ENCODE data around the gene CEP112. TPM values are rescaled to one million over a fixed set of nuclear protein-coding genes. Genes with fewer than 3 reads are reported as not detected.

Gene CEP112
- total RNA-seq, 1 experiment from 2014 or later: 5.4 TPM

GRCh38 chr17:65994114-65994513 lies 197.8 kb downstream of the CEP112 start:
- TF ChIP-seq CTCF (IDR thresholded peaks at IDR 0.05; ENCODE audit: unreplicated experiment): no peak
- H3K9me3 Mint-ChIP-seq (ENCODE audit: low read depth, unreplicated experiment): no peaks in the 10 kb centered on the region
- no peaks in the 10 kb centered on the region for H3K4me1 Mint-ChIP-seq (ENCODE audit: low read depth, unreplicated experiment)
- CTCF ChIA-PET: interaction anchor here (0.7 kb wide), 1 partner anchor 561 kb away, joined by 3 read pairs; no protein-coding TSS in a partner anchor
- no peaks in the 10 kb centered on the region for H3K36me3 Mint-ChIP-seq (ENCODE audit: insufficient read depth, unreplicated experiment)
- no TSS peak for BruUV-seq (replicated peaks)
- H3K4me3 Mint-ChIP-seq (ENCODE audit: low read depth, unreplicated experiment): no peak overlapping the region
- intact Hi-C loops (cut with micrococcal nuclease; ENCODE audit: unreplicated experiment): no loop called here
- DNase-seq: no peak
- no peaks in the 10 kb centered on the region for H3K27me3 Mint-ChIP-seq (ENCODE audit: unreplicated experiment)
- no peak overlapping the region for H3K27ac Mint-ChIP-seq (ENCODE audit: unreplicated experiment)

GRCh38 chr17:65990593-65990992 lies 201.3 kb downstream of the CEP112 start:
- Mint-ChIP-seq H3K9me3 (ENCODE audit: low read depth, unreplicated experiment) (no peaks in the 10 kb centered on the region), H3K4me3 (ENCODE audit: low read depth, unreplicated experiment) (no peak overlapping the region), H3K27me3 (ENCODE audit: unreplicated experiment) (no peaks in the 10 kb centered on the region), H3K27ac (ENCODE audit: unreplicated experiment) (no peak overlapping the region), H3K36me3 (ENCODE audit: insufficient read depth, unreplicated experiment) (no peaks in the 10 kb centered on the region), H3K4me1 (ENCODE audit: low read depth, unreplicated experiment) (no peaks in the 10 kb centered on the region)
- BruUV-seq (replicated peaks): no TSS peak
- CTCF ChIA-PET: no interaction called here
- no peak for DNase-seq
- intact Hi-C loops (cut with micrococcal nuclease; ENCODE audit: unreplicated experiment): no loop called here
- TF ChIP-seq CTCF (IDR thresholded peaks at IDR 0.05; ENCODE audit: unreplicated experiment): no peak

DNA sequence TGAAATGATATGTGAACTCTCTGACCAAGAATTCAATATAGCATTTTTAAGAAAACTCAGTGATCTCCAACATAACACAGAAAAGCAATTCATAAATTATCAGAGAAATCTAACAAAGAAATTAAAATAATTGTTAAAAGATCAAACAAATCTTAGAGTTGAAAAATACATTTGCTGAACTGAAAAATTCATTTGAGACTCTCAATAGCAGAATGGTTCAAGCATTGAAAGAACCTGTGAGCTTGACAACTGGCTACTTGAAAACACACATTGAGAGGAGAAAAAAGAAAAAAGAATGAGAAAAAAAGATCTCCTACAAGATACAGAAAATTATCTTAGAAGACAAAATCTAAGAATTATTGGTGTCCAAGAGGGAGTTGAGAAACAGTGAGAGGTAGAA lies 203.5 kb downstream of the CEP112 start:
- Mint-ChIP-seq H3K9me3 (ENCODE audit: low read depth, unreplicated experiment) (no peaks in the 10 kb centered on the region), H3K27ac (ENCODE audit: unreplicated experiment) (no peak overlapping the region), H3K27me3 (ENCODE audit: unreplicated experiment) (peaks cover 13% of the 10 kb centered on the region), H3K4me3 (ENCODE audit: low read depth, unreplicated experiment) (no peak overlapping the region), H3K4me1 (ENCODE audit: low read depth, unreplicated experiment) (no peaks in the 10 kb centered on the region), H3K36me3 (ENCODE audit: insufficient read depth, unreplicated experiment) (no peaks in the 10 kb centered on the region)
- no TSS peak for BruUV-seq (replicated peaks)
- no peak for TF ChIP-seq CTCF (IDR thresholded peaks at IDR 0.05; ENCODE audit: unreplicated experiment)
- DNase-seq: no peak
- intact Hi-C loops (cut with micrococcal nuclease; ENCODE audit: unreplicated experiment): loop anchor here (1.0 to 10.0 kb wide), 6 partner anchors 176 to 758 kb away; no protein-coding TSS in a partner anchor
- CTCF ChIA-PET: no interaction called here

- CTCF ChIA-PET: no interaction called here
- TF ChIP-seq CTCF (IDR thresholded peaks at IDR 0.05; ENCODE audit: unreplicated experiment): peak; percentile 68
- peaks cover 13% of the 10 kb centered on the region for H3K27me3 Mint-ChIP-seq (ENCODE audit: unreplicated experiment)
- no peak overlapping the region for H3K27ac Mint-ChIP-seq (ENCODE audit: unreplicated experiment)
- no peaks in the 10 kb centered on the region for H3K36me3 Mint-ChIP-seq (ENCODE audit: insufficient read depth, unreplicated experiment)
- DNase-seq: peak; percentile 36
- no TSS peak for BruUV-seq (replicated peaks)
- H3K9me3 Mint-ChIP-seq (ENCODE audit: low read depth, unreplicated experiment): no peaks in the 10 kb centered on the region
- intact Hi-C loops (cut with micrococcal nuclease; ENCODE audit: unreplicated experiment): loop anchor here (1.0 to 10.0 kb wide), 6 partner anchors 177 to 757 kb away; no protein-coding TSS in a partner anchor
- no peak overlapping the region for H3K4me3 Mint-ChIP-seq (ENCODE audit: low read depth, unreplicated experiment)
- no peaks in the 10 kb centered on the region for H3K4me1 Mint-ChIP-seq (ENCODE audit: low read depth, unreplicated experiment)
These were observed 203.9 kb downstream of the CEP112 start for GRCh38 chr17:65987988-65988387.

Measured in Calu3 (cell line).